ENCODE results near the gene KLF8.

- TF ChIP-seq CTCF (IDR thresholded peaks at IDR 0.05) (no peak), POLR2A (IDR thresholded peaks at IDR 0.05) (no peak), EP300 (IDR thresholded peaks at IDR 0.05) (no peak)
Observed at GRCh38 chrX:56279863-56280262, 47.7 kb downstream of the KLF8 start.

Data from ovary (tissue), 3 donors.